Liver (tissue), 3 donors: ENCODE measurements around the gene ETNPPL.

Experiments
- CTCF ChIP-seq: fragments of 150-350 bp; IDR thresholded peaks from 2 replicates; pipeline ENCODE4 v1.5.1; 2017; ENCODE audit warnings: improper control_type of control experiment, low read depth, low read length; ENCODE audit not compliant: missing input control
- EGR1 ChIP-seq, 2 donors: IDR thresholded peaks; 2 replicates each; pipeline ENCODE4 v1.6.1; 2016 to 2018; ENCODE audit warnings: antibody characterized with exemption in 2 of 2, low read depth in 2 of 2
- FOXA1 ChIP-seq: IDR thresholded peaks from 2 replicates; pipeline ENCODE4 v1.6.1; 2016; ENCODE audit warnings: antibody characterized with exemption
- GABPA ChIP-seq, 2 donors: IDR thresholded peaks in 1 of 2; conservative IDR thresholded peaks in 1 of 2; 2 replicates each; pipeline ENCODE4 v1.6.1; 2016; ENCODE audit warnings: antibody characterized with exemption in 2 of 2, mild to moderate bottlenecking in 1 of 2, moderate library complexity in 1 of 2
- HNF4A ChIP-seq, 2 donors: conservative IDR thresholded peaks; 2 replicates each; pipeline ENCODE4 v1.6.1; 2016; ENCODE audit warnings: antibody characterized with exemption in 2 of 2, mild to moderate bottlenecking in 2 of 2
- HNF4G ChIP-seq: IDR thresholded peaks from 2 replicates; pipeline ENCODE4 v1.6.1; 2016; ENCODE audit warnings: antibody characterized with exemption
- JUND ChIP-seq, 2 donors: IDR thresholded peaks; 2 replicates each; pipeline ENCODE4 v1.6.1; 2016; ENCODE audit warnings: antibody characterized with exemption in 2 of 2
- RAD21 ChIP-seq, 2 donors: IDR thresholded peaks; 2 replicates each; pipeline ENCODE4 v1.6.1; 2016; ENCODE audit warnings: antibody characterized with exemption in 2 of 2, mild to moderate bottlenecking in 2 of 2
- REST ChIP-seq: IDR thresholded peaks from 2 replicates; pipeline ENCODE4 v1.6.1; 2016; ENCODE audit warnings: antibody characterized with exemption, mild to moderate bottlenecking
- RXRA ChIP-seq, 2 donors: IDR thresholded peaks; 2 replicates each; pipeline ENCODE4 v1.6.1; 2017 to 2018; ENCODE audit warnings: antibody characterized with exemption in 2 of 2, mild to moderate bottlenecking in 1 of 2
- TAF1 ChIP-seq: conservative IDR thresholded peaks from 2 replicates; pipeline ENCODE4 v1.6.1; 2016; ENCODE audit warnings: antibody characterized with exemption, mild to moderate bottlenecking
- YY1 ChIP-seq: IDR thresholded peaks from 2 replicates; pipeline ENCODE4 v1.6.1; 2016; ENCODE audit warnings: antibody characterized with exemption, mild to moderate bottlenecking
- TF ChIP-seq, protein P1 (sequence below): IDR thresholded peaks from 2 replicates; pipeline ENCODE4 v1.6.1; 2016; ENCODE audit warnings: antibody characterized with exemption
- TF ChIP-seq, protein P2 (sequence below): IDR thresholded peaks from 2 replicates; pipeline ENCODE4 v1.6.1; 2016; ENCODE audit warnings: antibody characterized with exemption
- donor health status: healthy.
- donor health status: healthy.

GRCh38 chr4:108714880-108715279 is 48.0 kb downstream of the ETNPPL start:
- TF ChIP-seq CTCF: peak; percentile 13
- TF ChIP-seq, protein P1, sequence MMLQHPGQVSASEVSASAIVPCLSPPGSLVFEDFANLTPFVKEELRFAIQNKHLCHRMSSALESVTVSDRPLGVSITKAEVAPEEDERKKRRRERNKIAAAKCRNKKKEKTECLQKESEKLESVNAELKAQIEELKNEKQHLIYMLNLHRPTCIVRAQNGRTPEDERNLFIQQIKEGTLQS: no peak
- TF ChIP-seq, protein P2, sequence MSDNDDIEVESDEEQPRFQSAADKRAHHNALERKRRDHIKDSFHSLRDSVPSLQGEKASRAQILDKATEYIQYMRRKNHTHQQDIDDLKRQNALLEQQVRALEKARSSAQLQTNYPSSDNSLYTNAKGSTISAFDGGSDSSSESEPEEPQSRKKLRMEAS: no peak
- no peak for TF ChIP-seq RXRA (IDR thresholded peaks at IDR 0.05)
- TF ChIP-seq TAF1: no peak
- peak; percentile 40 to 58 for TF ChIP-seq RAD21 (IDR thresholded peaks at IDR 0.05)
- no peak for TF ChIP-seq GABPA (IDR thresholded peaks at IDR 0.05 in 1 of 2, conservative IDR thresholded peaks at IDR 0.05 in 1 of 2)
- TF ChIP-seq JUND (IDR thresholded peaks at IDR 0.05): no peak
- no peak for TF ChIP-seq EGR1 (IDR thresholded peaks at IDR 0.05; ENCODE audit: low read depth in 2 of 2)
- no peak for TF ChIP-seq HNF4G
- TF ChIP-seq REST: no peak
- no peak for TF ChIP-seq HNF4A (conservative IDR thresholded peaks at IDR 0.05)
- no peak for TF ChIP-seq YY1
- TF ChIP-seq FOXA1: no peak
